ENCODE measurements around the gene SH2D1A.

DNA sequence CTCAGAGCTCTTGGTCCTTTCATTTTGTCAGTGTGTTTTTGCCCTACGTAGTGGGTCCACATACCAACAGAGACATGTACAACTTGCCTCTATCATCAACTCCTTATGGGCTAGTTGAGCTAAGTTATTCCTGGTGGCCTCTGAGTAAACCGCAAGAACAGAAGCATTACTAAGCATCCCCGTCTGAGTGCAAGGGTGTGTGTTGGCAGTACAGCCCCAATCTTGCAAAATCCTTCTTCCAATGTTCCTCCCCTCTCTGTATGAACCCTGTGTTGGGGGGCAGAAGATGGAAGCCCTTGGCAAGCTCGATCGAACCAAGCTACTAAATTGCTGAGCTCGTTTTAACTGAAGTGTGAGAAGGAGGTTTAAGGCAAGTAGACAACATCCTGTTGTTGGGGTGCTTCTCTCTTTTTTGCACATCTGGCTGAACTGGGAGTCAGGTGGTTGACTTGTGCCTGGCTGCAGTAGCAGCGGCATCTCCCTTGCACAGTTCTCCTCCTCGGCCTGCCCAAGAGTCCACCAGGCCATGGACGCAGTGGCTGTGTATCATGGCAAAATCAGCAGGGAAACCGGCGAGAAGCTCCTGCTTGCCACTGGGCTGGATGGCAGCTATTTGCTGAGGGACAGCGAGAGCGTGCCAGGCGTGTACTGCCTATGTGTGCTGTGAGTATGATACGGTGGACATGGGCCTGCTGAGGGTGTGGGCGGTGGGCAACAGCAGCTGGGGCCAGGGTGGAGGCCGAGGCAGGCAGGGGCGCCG is at the start of gene SH2D1A:
- TF ChIP-seq POLR2A (IDR thresholded peaks at IDR 0.05; ENCODE audit: insufficient read depth in 1 of 2, low read depth in 2 of 2, low read length in 2 of 2) (no peak), ZNF121 (CRISPR knock-in tag; IDR thresholded peaks at IDR 0.05) (no peak), EZH2 (conservative IDR thresholded peaks at IDR 0.05; ENCODE audit: low read depth, low read length) (no peak), SP2 (CRISPR knock-in tag; IDR thresholded peaks at IDR 0.05) (no peak), SNRNP70 (IDR thresholded peaks at IDR 0.05; ENCODE audit: low read depth, low read length) (no peak), ATF7 (IDR thresholded peaks at IDR 0.05) (no peak), ATF7 (CRISPR knock-in tag; IDR thresholded peaks at IDR 0.05) (no peak), ZNF274 (CRISPR knock-in tag; IDR thresholded peaks at IDR 0.05) (no peak), CREB1 (IDR thresholded peaks at IDR 0.05) (no peak), CREB1 (CRISPR knock-in tag; IDR thresholded peaks at IDR 0.05) (no peak)
- TF ChIP-seq, protein P1, sequence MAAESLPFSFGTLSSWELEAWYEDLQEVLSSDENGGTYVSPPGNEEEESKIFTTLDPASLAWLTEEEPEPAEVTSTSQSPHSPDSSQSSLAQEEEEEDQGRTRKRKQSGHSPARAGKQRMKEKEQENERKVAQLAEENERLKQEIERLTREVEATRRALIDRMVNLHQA (CRISPR knock-in tag; IDR thresholded peaks at IDR 0.05), result no peak
- TF ChIP-seq, protein P2, sequence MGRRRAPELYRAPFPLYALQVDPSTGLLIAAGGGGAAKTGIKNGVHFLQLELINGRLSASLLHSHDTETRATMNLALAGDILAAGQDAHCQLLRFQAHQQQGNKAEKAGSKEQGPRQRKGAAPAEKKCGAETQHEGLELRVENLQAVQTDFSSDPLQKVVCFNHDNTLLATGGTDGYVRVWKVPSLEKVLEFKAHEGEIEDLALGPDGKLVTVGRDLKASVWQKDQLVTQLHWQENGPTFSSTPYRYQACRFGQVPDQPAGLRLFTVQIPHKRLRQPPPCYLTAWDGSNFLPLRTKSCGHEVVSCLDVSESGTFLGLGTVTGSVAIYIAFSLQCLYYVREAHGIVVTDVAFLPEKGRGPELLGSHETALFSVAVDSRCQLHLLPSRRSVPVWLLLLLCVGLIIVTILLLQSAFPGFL (CRISPR knock-in tag; IDR thresholded peaks at IDR 0.05), result no peak
- TF ChIP-seq, protein P3, sequence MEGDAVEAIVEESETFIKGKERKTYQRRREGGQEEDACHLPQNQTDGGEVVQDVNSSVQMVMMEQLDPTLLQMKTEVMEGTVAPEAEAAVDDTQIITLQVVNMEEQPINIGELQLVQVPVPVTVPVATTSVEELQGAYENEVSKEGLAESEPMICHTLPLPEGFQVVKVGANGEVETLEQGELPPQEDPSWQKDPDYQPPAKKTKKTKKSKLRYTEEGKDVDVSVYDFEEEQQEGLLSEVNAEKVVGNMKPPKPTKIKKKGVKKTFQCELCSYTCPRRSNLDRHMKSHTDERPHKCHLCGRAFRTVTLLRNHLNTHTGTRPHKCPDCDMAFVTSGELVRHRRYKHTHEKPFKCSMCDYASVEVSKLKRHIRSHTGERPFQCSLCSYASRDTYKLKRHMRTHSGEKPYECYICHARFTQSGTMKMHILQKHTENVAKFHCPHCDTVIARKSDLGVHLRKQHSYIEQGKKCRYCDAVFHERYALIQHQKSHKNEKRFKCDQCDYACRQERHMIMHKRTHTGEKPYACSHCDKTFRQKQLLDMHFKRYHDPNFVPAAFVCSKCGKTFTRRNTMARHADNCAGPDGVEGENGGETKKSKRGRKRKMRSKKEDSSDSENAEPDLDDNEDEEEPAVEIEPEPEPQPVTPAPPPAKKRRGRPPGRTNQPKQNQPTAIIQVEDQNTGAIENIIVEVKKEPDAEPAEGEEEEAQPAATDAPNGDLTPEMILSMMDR (CRISPR knock-in tag; IDR thresholded peaks at IDR 0.05), result no peak

Data from HepG2 (cell line).